Measurements from ENCODE around the gene CRYBG2.
"Not testable (repeated sequence)": the region's sequence is repeated elsewhere in the genome, so short reads cannot be mapped to it uniquely, and the experiment has no call there.

Gene CRYBG2

DNA sequence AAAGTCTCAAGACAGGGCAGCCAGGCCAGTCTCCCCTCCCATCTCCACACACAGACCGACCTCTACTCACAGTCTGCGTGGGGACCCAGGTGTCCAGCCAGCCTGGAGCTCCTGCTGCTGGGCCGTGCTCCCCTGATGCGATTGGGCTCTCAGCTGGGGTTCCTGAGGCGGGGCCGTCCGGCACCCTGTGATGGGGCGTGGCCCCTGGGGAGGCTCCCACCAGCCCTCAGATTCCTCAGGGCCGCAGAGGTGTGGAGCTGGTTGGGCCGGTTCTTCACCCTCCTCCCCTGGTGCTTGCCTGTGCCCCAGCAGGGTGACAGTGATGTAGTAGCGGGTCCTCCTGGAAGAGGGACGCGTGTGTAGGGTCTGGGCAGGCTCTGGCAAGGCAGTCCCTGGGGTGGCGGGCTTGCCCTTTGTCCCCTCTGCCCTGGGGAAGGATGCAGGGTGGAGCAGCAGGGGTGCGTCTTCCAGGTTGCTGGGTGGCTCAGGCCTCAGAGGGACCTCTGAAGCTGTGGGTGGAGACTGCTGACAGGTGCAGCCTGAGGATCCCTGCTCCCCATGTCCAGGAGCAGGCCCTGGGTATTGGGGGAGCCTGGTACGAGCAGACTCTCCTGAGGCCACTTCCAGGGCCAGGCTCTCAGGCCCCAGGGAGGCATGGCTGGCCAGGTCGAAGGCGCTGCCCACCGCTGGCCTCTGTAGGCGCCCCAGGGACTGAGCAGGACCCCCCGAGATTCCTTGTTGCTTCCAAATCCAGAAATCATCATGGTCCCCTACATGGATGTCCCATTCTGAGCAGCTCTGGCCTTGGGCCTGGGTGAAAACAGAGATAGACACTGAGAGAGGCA is at the start of gene CRYBG2:
CRYBG2 (minus strand) TSS at position 155 of the 845 bp plus-strand sequence. CDS start 7,473 bp downstream, outside the sequence.
- no peak for DNase-seq

- no peak for DNase-seq
Observed at GRCh38 chr1:26403656-26404055, 49.7 kb upstream of the CRYBG2 start.

GRCh38 chr1:26401891-26402290 is 48.0 kb upstream of the CRYBG2 start:
- no peak for DNase-seq

GRCh38 chr1:26399034-26399433 is 45.1 kb upstream of the CRYBG2 start:
- no peak for DNase-seq

GRCh38 chr1:26395754-26396153 is 41.8 kb upstream of the CRYBG2 start:
- DNase-seq = no peak

GRCh38 chr1:26391450-26391849 is 37.5 kb upstream of the CRYBG2 start:
- no peak for DNase-seq

DNA sequence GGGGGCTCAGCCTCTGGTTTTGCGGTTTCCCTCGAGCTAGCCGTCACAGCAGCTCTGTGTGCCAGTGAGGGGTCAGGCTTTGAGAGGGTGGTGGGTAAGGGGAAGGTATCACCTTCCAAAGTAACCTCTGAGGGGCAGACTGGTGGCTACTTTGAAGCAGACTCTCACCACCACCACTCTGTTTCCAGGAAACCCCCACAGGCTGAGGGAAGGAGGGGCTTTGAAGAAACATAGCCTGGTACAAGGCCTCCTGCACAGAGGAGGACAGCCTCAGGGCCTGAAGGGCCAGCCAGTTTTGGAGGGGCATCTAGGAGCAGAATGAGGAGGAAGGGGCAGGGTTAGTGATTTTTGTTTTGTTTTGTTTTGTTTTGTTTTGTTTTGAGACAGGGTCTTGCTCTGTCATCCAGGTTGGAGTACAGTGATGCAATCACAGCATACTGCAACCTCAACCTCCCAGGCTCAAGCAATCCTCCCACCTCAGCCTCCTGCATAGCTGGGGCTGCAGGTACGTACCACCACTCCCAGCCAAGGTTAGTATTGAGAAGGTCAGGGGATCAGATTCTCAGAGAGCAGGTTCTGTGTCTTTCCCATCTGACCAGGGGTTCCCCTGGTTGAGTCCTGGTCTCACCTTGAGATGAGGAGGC is 35.8 kb upstream of the CRYBG2 start:
- no peak for DNase-seq

DNA sequence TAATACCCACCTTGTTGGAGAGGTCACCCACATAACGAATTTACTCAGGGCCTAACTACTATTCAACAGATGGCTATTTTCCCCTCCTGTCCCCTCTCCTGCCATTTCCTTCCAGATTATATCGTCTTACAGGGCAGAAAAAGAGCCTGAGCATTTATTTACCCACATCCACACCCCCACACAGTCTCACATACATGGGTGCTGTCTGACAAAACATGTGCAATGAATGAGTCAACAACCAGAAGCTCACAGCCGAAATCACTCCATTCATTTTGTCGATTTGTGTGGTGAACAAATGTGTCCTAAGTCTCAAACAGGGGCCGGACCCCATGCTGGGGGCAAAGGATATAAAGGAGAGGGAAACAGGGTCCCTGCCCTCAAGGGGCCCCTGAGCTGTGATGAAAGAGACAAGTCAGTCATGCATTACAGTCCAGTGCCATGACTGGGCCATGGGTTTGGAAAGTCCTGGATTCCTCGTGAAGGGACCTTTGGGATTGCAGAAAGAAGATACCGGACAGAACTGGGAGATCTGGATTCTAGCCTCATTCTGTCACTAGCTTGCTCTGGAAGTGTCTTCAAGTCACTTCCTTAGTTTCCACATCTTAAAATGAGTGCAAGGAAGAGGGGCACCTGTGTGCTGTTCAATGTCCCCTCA is 35.0 kb upstream of the CRYBG2 start:
- DNase-seq = no peak

DNA sequence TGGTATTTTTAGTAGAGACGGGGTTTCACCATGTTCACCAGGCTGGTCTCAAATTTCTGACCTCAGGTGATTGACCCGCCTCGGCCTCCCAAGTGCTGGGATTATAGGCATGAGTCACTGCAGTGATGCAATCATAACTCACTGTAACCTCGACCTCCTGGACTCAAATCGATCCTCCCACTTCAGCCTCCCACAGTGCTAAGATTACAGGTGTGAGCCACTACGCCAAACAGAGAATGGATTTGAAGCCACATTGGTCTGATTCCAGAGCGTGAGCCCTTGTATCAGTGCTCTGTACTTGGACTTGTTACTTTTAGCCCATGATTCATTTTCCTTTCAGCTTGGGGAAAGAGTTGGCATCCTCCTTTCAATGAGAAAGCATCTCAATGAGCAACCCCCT is 33.5 kb upstream of the CRYBG2 start:
- DNase-seq = no peak

- DNase-seq = not testable (repeated sequence)
Observed at GRCh38 chr1:26385063-26385462, 31.1 kb upstream of the CRYBG2 start.

GRCh38 chr1:26384076-26384475 is 30.1 kb upstream of the CRYBG2 start:
- DNase-seq = no peak

DNA sequence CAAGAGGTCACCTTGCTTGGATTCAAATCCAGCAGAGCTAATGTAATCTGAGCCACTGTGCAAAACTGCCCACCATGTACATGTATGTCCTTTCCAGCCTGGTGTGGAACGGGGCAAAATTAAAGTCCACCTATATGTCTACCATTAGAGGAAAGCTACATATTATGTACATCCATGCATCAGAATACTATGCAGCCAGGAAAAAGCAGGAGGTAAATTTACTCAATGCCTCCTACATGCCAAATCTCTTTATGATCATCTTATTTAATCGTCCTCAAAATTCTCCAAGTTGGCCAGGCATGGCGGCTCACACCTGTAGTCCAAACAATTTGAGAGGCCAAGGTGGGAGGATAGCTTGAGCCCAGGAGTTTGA is 24.9 kb upstream of the CRYBG2 start:
- DNase-seq = no peak

DNA sequence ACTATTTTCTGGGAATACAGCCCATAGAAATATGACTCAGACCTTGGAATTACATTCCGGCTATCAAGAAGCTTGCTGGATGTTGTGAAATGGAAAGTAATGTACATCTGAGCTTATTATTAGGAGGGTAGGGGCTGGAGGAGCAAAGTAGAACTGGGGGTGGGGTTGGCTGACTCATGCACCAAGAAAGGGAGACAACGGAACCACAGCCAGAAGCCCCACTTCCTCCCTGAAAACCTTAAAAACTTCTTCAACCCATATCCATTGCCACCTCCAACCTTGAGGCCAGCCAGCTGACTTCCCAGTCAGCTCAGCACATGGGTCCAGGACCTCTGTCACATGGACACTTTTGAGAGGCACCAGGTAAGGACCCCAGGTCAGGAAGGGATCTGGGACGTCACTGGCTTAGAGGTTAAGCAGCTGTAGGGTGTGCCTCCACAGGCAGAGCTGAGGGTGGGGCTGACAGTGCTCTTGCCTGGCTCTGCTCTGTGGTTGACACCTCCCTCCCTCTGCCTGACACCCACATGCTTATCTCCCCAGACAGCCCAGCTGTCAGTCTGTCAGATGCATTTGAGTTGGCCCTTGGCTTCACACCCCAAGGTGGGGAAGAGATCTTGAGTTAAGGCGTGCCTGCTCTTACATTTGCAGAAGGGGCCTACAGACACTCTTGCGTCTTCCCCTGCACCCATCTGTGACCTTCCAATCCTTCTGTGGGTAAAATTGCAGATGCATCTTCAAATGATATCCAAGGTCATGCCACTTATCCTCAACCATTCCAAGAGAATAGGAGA is 24.4 kb upstream of the CRYBG2 start:
- peak; percentile 56 for DNase-seq

DNA sequence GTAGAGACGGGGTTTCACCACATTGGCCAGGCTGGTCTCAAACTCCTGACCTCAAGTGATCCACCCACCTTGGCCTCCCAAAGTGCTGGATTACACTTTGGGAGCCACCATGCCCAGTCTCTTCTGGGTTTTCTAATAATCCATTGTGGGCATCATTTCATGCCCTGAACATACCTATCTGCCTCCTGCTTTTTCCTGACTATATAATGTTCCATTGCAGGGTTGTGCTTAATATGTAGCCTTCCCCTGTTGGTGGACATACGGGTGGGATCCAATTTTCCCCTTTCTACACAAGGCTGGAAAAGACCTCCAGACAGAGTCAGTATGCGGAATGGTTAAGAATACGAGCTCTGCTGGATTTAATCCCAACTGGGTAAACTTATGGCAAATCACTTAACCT is 22.1 kb upstream of the CRYBG2 start:
- DNase-seq = no peak

- DNase-seq = no peak
Observed at GRCh38 chr1:26375081-26375480, 21.2 kb upstream of the CRYBG2 start.

DNA sequence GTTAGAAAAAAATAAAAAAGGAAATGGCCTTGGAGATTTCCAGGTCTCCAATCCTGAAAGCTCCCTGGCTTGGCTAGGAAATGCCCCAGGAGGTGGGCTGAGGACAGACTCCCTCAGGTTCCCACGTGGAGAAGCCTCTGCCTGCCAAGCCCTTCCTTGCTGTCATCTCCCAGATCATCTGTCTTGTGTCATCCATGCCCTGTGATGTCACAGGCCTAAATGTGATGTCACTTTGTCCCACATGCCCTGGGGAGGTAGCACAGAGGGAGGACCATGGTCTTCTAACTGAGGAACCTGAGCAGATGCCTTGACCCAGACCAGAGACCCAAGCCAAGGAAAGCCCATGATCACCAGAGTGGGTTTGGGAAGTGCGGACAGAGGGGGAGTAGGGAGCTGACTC is 20.4 kb upstream of the CRYBG2 start:
- DNase-seq = not testable (repeated sequence)

DNA sequence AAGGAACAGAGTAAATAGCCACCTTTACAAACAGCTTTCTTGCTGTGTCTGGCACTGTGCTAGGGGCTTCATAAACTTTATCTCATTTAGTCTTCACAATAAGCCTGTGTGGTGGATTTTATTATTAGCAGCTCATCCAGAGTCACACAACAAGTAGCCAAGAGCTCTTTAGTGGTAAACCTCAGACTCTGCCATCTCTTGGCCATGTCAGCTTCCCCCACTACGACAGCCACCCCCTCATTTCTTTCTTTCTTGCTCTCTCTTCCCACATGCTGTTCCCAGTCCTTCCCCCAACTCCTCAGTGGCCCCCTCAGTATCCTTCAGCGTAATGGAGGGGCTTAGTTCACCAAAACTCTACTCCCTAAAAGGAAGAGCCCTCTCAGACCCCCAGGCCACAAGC is 19.9 kb upstream of the CRYBG2 start:
- no peak for DNase-seq

DNA sequence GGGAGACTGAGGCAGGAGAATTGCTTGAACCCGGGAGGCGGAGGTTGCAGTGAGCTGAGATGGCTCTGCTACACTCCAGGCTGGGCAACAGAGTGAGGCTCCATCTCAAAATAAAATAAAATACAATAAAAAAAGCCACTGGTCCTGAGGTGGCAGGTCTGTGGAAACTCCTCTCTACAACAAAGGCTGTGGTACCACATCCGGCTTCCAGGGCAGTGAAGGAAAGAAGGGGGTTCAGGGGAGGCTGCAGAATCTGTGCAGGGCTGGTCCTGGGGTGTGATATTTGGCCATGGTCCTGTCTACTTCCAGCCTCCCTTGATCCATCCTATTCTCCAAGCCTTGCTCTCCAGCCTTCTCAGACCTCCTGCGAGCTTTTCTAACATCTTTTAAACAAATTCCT is 19.4 kb upstream of the CRYBG2 start:
- DNase-seq = no peak

DNA sequence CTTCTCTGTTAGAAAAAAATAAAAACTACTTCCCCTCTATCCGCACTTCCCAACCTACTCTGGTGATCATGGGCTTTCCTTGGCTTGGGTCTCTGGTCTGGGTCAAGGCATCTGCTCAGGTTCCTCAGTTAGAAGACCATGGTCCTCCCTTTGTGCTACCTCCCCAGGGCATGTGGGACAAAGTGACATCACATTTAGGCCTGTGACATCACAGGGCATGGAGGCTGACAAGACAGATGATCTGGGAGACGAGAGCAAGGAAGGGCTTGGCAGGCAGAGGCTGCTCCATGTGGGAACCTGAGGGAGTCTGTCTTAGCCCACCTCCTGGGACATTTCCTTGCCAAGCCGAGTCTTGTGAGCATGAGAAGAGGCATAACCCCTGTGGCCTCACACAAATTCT is 18.7 kb upstream of the CRYBG2 start, which contains the start of gene ZNF683:
ZNF683 (minus strand) TSS at position 140 of the 400 bp plus-strand sequence. CDS start 4,179 bp downstream, outside the sequence.
- not testable (repeated sequence) for DNase-seq

GRCh38 chr1:26372039-26372438 is 18.1 kb upstream of the CRYBG2 start:
- DNase-seq = no peak

DNA sequence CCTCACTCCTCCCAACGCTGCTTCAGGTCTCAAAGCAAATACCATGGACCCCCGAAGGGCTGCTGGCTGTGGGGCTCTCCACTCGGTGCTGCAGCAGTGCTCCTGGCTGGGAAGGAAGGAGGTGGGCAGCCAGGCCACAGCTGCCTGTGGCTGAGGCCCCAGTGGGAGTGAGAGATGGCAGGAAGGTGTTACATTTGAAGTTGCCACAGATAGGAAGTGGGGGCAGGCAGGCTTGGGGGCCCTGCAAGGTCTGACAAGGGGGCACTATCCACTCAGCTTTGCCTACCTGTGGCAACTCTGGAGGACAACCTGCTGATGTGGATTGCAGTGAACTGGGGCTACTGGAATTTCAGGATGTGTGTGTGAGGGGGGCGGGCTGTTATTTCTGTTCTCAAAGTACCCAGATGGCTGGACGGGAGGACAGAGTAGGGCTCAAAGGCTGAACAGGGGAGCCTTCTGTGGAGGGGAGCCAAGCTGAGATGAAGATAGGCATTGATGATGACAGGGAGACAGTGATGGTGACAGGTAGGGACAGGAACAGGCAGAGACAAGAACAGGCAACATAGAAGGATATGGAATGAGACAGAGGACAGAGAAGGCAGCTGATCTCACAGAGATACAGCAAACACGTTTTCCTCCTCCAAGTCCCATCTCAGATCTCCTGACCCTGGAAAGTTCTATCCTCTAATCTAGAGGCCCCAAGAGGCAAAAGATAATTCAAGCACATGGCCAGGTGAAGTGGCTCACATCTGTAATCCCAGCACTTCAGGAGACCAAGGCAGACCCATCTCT is 16.9 kb upstream of the CRYBG2 start:
- DNase-seq = no peak

- no peak for DNase-seq
Observed at GRCh38 chr1:26368486-26368885, 14.6 kb upstream of the CRYBG2 start.
